ENCODE measurements around the gene LRRC8D. TPM values are rescaled to one million over a fixed set of nuclear protein-coding genes. Genes with fewer than 3 reads are reported as not detected.
"Not testable (repeated sequence)": the region's sequence is repeated elsewhere in the genome, so short reads cannot be mapped to it uniquely, and the experiment has no call there.

The LRRC8D gene
- total RNA-seq, 2 donors from 2014 or later = 23.8 to 33.8 TPM

DNA sequence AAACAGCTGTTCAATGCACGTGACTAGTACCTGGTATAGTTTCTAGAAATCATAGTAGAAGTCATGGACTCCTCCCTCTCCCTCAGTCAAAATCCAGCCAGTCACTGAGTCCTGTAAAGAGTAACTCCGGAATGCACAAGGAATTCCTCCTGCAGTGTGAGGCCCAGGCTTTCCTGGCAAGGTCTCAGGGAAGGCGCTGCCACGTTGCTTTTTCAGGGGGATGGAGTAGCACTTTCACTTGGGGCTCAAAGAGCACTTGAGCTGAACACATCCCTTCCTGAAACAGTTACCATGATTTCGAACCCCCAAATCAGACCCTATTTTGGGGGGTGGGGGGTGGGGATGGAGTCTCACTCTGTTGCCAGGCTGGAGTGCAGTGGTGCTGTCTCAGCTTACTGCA is 26.4 kb upstream of the LRRC8D start:
- peaks cover 1% of the 10 kb centered on the region for H3K4me1 Mint-ChIP-seq

DNA sequence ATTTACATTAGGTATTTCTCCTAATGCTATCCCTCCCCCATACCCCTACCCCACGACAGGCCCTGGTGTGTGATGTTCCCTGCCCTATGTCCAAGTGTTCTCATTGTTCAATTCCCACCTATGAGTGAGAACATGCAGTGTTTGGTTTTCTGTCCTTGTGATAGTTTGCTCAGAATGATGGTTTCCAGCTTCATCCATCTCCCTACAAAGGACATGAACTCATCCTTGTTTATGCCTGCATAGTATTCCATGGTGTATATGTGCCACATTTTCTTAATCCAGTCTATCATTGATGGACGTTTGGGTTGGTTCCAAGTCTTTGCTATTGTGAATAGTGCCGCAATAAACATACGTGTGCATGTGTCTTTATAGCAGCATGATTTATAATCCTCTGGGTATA is 25.3 kb upstream of the LRRC8D start:
- not testable (repeated sequence) for H3K27me3 ChIP-seq (ENCODE audit: control insufficient read depth, insufficient read depth, low read length, poor library complexity, severe bottlenecking); H3K36me3 ChIP-seq (ENCODE audit: control insufficient read depth, insufficient read depth, low read length); H3K9me3 Mint-ChIP-seq; H3K4me1 ChIP-seq (ENCODE audit: control insufficient read depth, insufficient read depth, low read length); H3K36me3 Mint-ChIP-seq (ENCODE audit: low read depth); H3K4me3 Mint-ChIP-seq; H3K9me3 ChIP-seq (ENCODE audit: control insufficient read depth, low read length); H3K27ac ChIP-seq (ENCODE audit: low read depth, low read length); H3K4me1 Mint-ChIP-seq; H3K4me3 ChIP-seq (ENCODE audit: low read length); DNase-seq; H3K9ac ChIP-seq (ENCODE audit: extremely low read depth, low read length, poor library complexity, severe bottlenecking); H3K27ac Mint-ChIP-seq
- H3K27me3 Mint-ChIP-seq (ENCODE audit: insufficient read depth) = peaks cover 17% of the 10 kb centered on the region
- no CpG with 5 or more reads among the region's 4 CpGs for WGBS, 2 experiments (ENCODE audit: insufficient coverage in 1 of 2, insufficient read length in 1 of 2)

More for the DNA sequence above, 26.4 kb upstream of the LRRC8D start:
- Histone ChIP-seq H3K36me3 (ENCODE audit: control insufficient read depth, insufficient read depth, low read length) (no peaks in the 10 kb centered on the region), H3K9me3 (ENCODE audit: control insufficient read depth, low read length) (no peaks in the 10 kb centered on the region), H3K27ac (ENCODE audit: low read depth, low read length) (no peak overlapping the region), H3K27me3 (ENCODE audit: control insufficient read depth, insufficient read depth, low read length, poor library complexity, severe bottlenecking) (no peaks in the 10 kb centered on the region), H3K4me1 (ENCODE audit: control insufficient read depth, insufficient read depth, low read length) (no peaks in the 10 kb centered on the region), H3K9ac (ENCODE audit: extremely low read depth, low read length, poor library complexity, severe bottlenecking) (no peak overlapping the region), H3K4me3 (ENCODE audit: low read length) (no peak overlapping the region)
- WGBS, 2 experiments (ENCODE audit: insufficient coverage in 1 of 2, insufficient read length in 1 of 2) = 40 to 60% methylated on average over 4 of the region's 5 CpGs
- no peak overlapping the region for H3K4me3 Mint-ChIP-seq
- no peak overlapping the region for H3K27ac Mint-ChIP-seq
- TF ChIP-seq, protein P1, sequence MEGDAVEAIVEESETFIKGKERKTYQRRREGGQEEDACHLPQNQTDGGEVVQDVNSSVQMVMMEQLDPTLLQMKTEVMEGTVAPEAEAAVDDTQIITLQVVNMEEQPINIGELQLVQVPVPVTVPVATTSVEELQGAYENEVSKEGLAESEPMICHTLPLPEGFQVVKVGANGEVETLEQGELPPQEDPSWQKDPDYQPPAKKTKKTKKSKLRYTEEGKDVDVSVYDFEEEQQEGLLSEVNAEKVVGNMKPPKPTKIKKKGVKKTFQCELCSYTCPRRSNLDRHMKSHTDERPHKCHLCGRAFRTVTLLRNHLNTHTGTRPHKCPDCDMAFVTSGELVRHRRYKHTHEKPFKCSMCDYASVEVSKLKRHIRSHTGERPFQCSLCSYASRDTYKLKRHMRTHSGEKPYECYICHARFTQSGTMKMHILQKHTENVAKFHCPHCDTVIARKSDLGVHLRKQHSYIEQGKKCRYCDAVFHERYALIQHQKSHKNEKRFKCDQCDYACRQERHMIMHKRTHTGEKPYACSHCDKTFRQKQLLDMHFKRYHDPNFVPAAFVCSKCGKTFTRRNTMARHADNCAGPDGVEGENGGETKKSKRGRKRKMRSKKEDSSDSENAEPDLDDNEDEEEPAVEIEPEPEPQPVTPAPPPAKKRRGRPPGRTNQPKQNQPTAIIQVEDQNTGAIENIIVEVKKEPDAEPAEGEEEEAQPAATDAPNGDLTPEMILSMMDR (conservative IDR thresholded peaks at IDR 0.05) = no peak
- H3K27me3 Mint-ChIP-seq (ENCODE audit: insufficient read depth) = peaks cover 8% of the 10 kb centered on the region
- no peaks in the 10 kb centered on the region for H3K36me3 Mint-ChIP-seq (ENCODE audit: low read depth)
- DNase-seq = peak; percentile 70
- peaks cover 4% of the 10 kb centered on the region for H3K9me3 Mint-ChIP-seq

DNA sequence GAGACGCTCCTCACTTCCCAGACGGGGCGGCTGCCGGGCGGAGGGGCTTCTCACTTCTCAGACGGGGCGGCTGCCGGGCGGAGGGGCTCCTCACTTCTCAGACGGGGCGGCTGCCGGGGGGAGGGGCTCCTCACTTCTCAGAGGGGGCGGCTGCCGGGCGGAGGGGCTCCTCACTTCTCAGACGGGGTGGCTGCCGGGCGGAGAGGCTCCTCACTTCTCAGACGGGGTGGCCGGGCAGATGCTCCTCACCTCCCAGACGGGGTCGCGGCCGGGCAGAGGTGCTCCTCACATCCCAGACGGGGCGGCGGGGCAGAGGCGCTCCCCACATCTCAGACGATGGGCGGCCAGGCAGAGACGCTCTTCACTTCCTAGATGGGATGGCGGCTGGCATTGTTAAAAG is 23.0 kb upstream of the LRRC8D start:
- peaks cover 18% of the 10 kb centered on the region for H3K27me3 Mint-ChIP-seq (ENCODE audit: insufficient read depth)
- H3K9me3 Mint-ChIP-seq; H3K4me1 ChIP-seq (ENCODE audit: control insufficient read depth, insufficient read depth, low read length); H3K4me3 Mint-ChIP-seq; H3K36me3 ChIP-seq (ENCODE audit: control insufficient read depth, insufficient read depth, low read length); H3K9ac ChIP-seq (ENCODE audit: extremely low read depth, low read length, poor library complexity, severe bottlenecking); H3K27me3 ChIP-seq (ENCODE audit: control insufficient read depth, insufficient read depth, low read length, poor library complexity, severe bottlenecking); H3K4me3 ChIP-seq (ENCODE audit: low read length); H3K4me1 Mint-ChIP-seq; H3K27ac ChIP-seq (ENCODE audit: low read depth, low read length); DNase-seq; H3K36me3 Mint-ChIP-seq (ENCODE audit: low read depth); H3K9me3 ChIP-seq (ENCODE audit: control insufficient read depth, low read length); H3K27ac Mint-ChIP-seq: not testable (repeated sequence)
- WGBS, 2 experiments (ENCODE audit: insufficient coverage in 1 of 2, insufficient read length in 1 of 2) = 85 to 98% methylated on average over 8 to 32 of the region's 32 CpGs

DNA sequence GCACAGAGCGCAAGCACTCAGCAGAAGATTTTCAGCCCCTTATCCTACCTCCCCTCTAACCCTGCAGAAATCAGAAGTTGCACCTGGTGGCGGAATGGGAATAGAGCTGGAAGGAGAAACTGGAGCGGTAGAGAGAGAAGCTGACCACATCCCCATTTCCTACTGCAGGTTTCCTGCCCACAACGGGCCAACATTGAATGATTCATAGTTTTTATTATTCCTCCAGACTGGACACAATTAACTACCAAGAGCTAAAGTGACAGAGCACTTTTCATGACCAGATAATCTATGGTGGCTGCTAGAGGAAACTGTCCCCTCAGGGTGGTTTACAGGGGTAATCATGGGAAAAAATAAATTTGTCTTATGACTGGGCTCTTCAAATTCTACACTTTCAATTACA is 21.3 kb upstream of the LRRC8D start:
- H3K27me3 ChIP-seq (ENCODE audit: control insufficient read depth, insufficient read depth, low read length, poor library complexity, severe bottlenecking) = peaks cover 5% of the 10 kb centered on the region
- no peak overlapping the region for H3K27ac ChIP-seq (ENCODE audit: low read depth, low read length)
- Mint-ChIP-seq H3K9me3 (peaks cover 4% of the 10 kb centered on the region), H3K27me3 (ENCODE audit: insufficient read depth) (peaks cover 18% of the 10 kb centered on the region), H3K4me3 (no peak overlapping the region), H3K27ac (no peak overlapping the region), H3K36me3 (ENCODE audit: low read depth) (no peaks in the 10 kb centered on the region), H3K4me1 (peaks cover 1% of the 10 kb centered on the region)
- DNase-seq = no peak
- no peak overlapping the region for H3K9ac ChIP-seq (ENCODE audit: extremely low read depth, low read length, poor library complexity, severe bottlenecking)
- TF ChIP-seq, protein P1 (conservative IDR thresholded peaks at IDR 0.05) = peak; percentile 43
- WGBS, 2 experiments (ENCODE audit: insufficient coverage in 1 of 2, insufficient read length in 1 of 2) = 94% methylated on average over 4 of the region's 4 CpGs; no CpG with 5 or more reads in 1 of the 2 experiments
- no peak overlapping the region for H3K4me3 ChIP-seq (ENCODE audit: low read length)
- H3K36me3 ChIP-seq (ENCODE audit: control insufficient read depth, insufficient read depth, low read length) = no peaks in the 10 kb centered on the region
- H3K9me3 ChIP-seq (ENCODE audit: control insufficient read depth, low read length) = no peaks in the 10 kb centered on the region
- no peaks in the 10 kb centered on the region for H3K4me1 ChIP-seq (ENCODE audit: control insufficient read depth, insufficient read depth, low read length)
